Hepatocyte (in vitro differentiated cells): Measurements from ENCODE around the gene PLXNC1.

ENCODE experiments used
- CTCF ChIP-seq: fragments of 200-600 bp; sonication (generic); IDR thresholded peaks from 2 replicates; pipeline ENCODE4 v1.5.1; 2016; ENCODE audit warnings: antibody characterized with exemption, mild to moderate bottlenecking; ENCODE audit not compliant: poor library complexity
- EZH2 ChIP-seq: fragments of 200-600 bp; sonication (generic); IDR thresholded peaks from 2 replicates; pipeline ENCODE4 v1.6.1; 2016; ENCODE audit warnings: antibody characterized with exemption, mild to moderate bottlenecking, borderline replicate concordance
- EZH2phosphoT487 ChIP-seq: fragments of 200-600 bp; sonication (generic); IDR thresholded peaks from one replicate; pipeline ENCODE4 v1.6.1; 2018; ENCODE audit warnings: antibody characterized with exemption, mild to moderate bottlenecking, low read depth, moderate library complexity; ENCODE audit not compliant: unreplicated experiment, severe bottlenecking

GRCh38 chr12:94240171-94240570, 91.8 kb downstream of the PLXNC1 start:
- TF ChIP-seq CTCF (no peak), EZH2phosphoT487 (no peak), EZH2 (no peak)
